K562 (cell line): ENCODE results near the gene XPOT. TPM values are rescaled to one million over a fixed set of nuclear protein-coding genes. Genes with fewer than 3 reads are reported as not detected.
A peak's percentile ranks its signal among the peaks of the same experiment; 100 is the strongest.

Source experiments
- CBFA2T2 ChIP-seq: fragments of 450-650 bp; conservative IDR thresholded peaks from 2 replicates; pipeline ENCODE4 v1.6.1; 2017; ENCODE audit warnings: mild to moderate bottlenecking
- CBX3 ChIP-seq, 2 experiments: IDR thresholded peaks; 1 replicate in 1 of 2; 2 replicates in 1 of 2; pipeline ENCODE4 v1.6.1; 2012; ENCODE audit warnings: inconsistent platforms in 2 of 2, low read length in 2 of 2, borderline replicate concordance in 1 of 2, control low read depth in 1 of 2
- CEBPZ ChIP-seq: fragments of 150-350 bp; IDR thresholded peaks from 2 replicates; pipeline ENCODE4 v1.6.1; 2014; ENCODE audit warnings: low read depth, mild to moderate bottlenecking, low read length, borderline replicate concordance
- FOSL1 ChIP-seq: fragments of 200-800 bp; sonication (Bioruptor generic); conservative IDR thresholded peaks from 2 replicates; pipeline ENCODE4 v1.6.1; 2016; ENCODE audit warnings: missing genetic modification characterization, missing compliant biosample characterization
- GATA2 ChIP-seq: sonication (generic); formaldehyde crosslinking; IDR thresholded peaks from 2 replicates; pipeline ENCODE4 v1.4.0; 2020; ENCODE audit warnings: mild to moderate bottlenecking, missing genetic modification reagents
- KAT2B ChIP-seq: IDR thresholded peaks from one replicate; pipeline ENCODE4 v1.6.1; 2012; ENCODE audit warnings: low read depth, mild to moderate bottlenecking, control low read depth, inconsistent platforms, low read length, moderate library complexity
- MNT ChIP-seq, 2 experiments: fragments of 450-650 bp; conservative IDR thresholded peaks; 2 replicates each; pipeline ENCODE4 v1.6.1; 2017; ENCODE audit warnings: mild to moderate bottlenecking in 2 of 2, moderate library complexity in 2 of 2
- MXD1 ChIP-seq: fragments of 250-450 bp; sonication (Bioruptor Pico); IDR thresholded peaks from 2 replicates; pipeline ENCODE4 v1.8.0; 2021; ENCODE audit warnings: borderline replicate concordance, mild to moderate bottlenecking, moderate library complexity; ENCODE audit not compliant: poor library complexity, severe bottlenecking
- NFIX ChIP-seq: fragments of 250-450 bp; sonication (Bioruptor Pico); IDR thresholded peaks from 2 replicates; pipeline ENCODE4 v1.4.0; 2020; ENCODE audit warnings: low read depth, mild to moderate bottlenecking, moderate library complexity
- SMAD1 ChIP-seq: fragments of 150-350 bp; IDR thresholded peaks from 2 replicates; pipeline ENCODE4 v1.6.1; 2014; ENCODE audit warnings: low read length, low read depth; ENCODE audit not compliant: partially characterized antibody
- SMC3 ChIP-seq: conservative IDR thresholded peaks from 2 replicates; pipeline ENCODE4 v1.6.1; 2011; ENCODE audit warnings: low read depth, low read length, improper control_type of control experiment; ENCODE audit not compliant: insufficient read depth
- ZBTB33 ChIP-seq: sonication (generic); formaldehyde crosslinking; IDR thresholded peaks from 2 replicates; pipeline ENCODE4 v1.8.1; 2023; ENCODE audit warnings: mild to moderate bottlenecking, missing genetic modification reagents
- ZNF124 ChIP-seq: sonication (generic); formaldehyde crosslinking; IDR thresholded peaks from 2 replicates; pipeline ENCODE4 v1.8.1; 2022; ENCODE audit warnings: missing genetic modification reagents
- ZNF133 ChIP-seq: fragments of 250-450 bp; sonication (Bioruptor Pico); IDR thresholded peaks from 2 replicates; pipeline ENCODE4 v1.4.0; 2020; ENCODE audit warnings: mild to moderate bottlenecking
- ZNF140 ChIP-seq: fragments of 250-450 bp; sonication (Bioruptor Pico); IDR thresholded peaks from 2 replicates; pipeline ENCODE4 v1.8.0; 2021; ENCODE audit warnings: moderate library complexity, mild to moderate bottlenecking, inconsistent platforms
- ZNF280A ChIP-seq: fragments of 450-650 bp; IDR thresholded peaks from 2 replicates; pipeline ENCODE4 v1.6.1; 2018; ENCODE audit warnings: mild to moderate bottlenecking, low read depth; ENCODE audit not compliant: partially characterized antibody
- polyA plus RNA-seq, 8 experiments: library from polyadenylated mRNA; depleted of rRNA in 4 of 8; stranded (reverse) in 5 of 8; unstranded in 3 of 8; fragments of >200 nt; fragmentation: Nextera tagmentation in 2 of 8; fragmentation: Illumina TruSeq in 1 of 8; extraction: Ambion mirVana in 2 of 8; extraction: Trizol in 1 of 8; gene quantifications; 2 replicates each; pipeline versions ENCODE4 v1.2.1 to v1.2.3, GENCODE V29; 2011 to 2014; ENCODE audit warnings: inconsistent platforms in 1 of 8, missing spikeins in 1 of 8
- total RNA-seq, 7 experiments: library from RNA; depleted of rRNA in 6 of 7; stranded (reverse); fragments of >200 nt in 6 of 7; fragmentation: Illumina TruSeq in 2 of 7; extraction: Trizol in 2 of 7; gene quantifications; 2 replicates each; pipeline versions ENCODE4 v1.2.1 to v1.2.3, GENCODE V29; 2011 to 2021; ENCODE audit warnings: low replicate concordance in 1 of 7

XPOT gene
- total and polyA plus RNA-seq, 9 of the 15 experiments (the other 6 are each of a cell fraction or from before 2014, with no cell fraction given): 26.2 to 192 (median 102) TPM

- 0 out of 3 replicates have a peak, but pooled peaks of 1 of the 2 experiments have one; percentile 39 for TF ChIP-seq CBX3 (IDR thresholded peaks at IDR 0.05; ENCODE audit: borderline replicate concordance in 1 of 2, low read length in 2 of 2)
- no peak for TF ChIP-seq SMC3
- no peak for TF ChIP-seq NFIX (CRISPR knock-in tag)
- no peak for TF ChIP-seq ZNF140
- TF ChIP-seq ZNF280A: no peak
- no peak for TF ChIP-seq KAT2B
- TF ChIP-seq ZNF124 (CRISPR knock-in tag): no peak
- no peak for TF ChIP-seq GATA2 (CRISPR knock-in tag)
- no peak for TF ChIP-seq ZNF133
- no peak for TF ChIP-seq SMAD1
- no peak for TF ChIP-seq MXD1
- peak; percentile 58; the same call in 1 of the 2 replicates for TF ChIP-seq FOSL1 (tag)
- TF ChIP-seq CBFA2T2: no peak
- TF ChIP-seq ZBTB33 (CRISPR knock-in tag): no peak
- TF ChIP-seq CEBPZ: no peak
- 0 out of 4 replicates have a peak, but pooled peaks of 1 of the 2 experiments have one; percentile 30 for TF ChIP-seq MNT (conservative IDR thresholded peaks at IDR 0.05)
Measured at GRCh38 chr12:64457032-64457431, 52.8 kb downstream of the XPOT start (continued).
